Stomach (tissue), 4 donors: ENCODE data around the gene CCR4.

ENCODE experiments used
- POLR2A ChIP-seq, 4 donors: fragments of 450-650 bp; IDR thresholded peaks; one replicate each; pipeline ENCODE4 v1.6.1; 2016; ENCODE audit warnings: antibody characterized with exemption in 4 of 4, control low read depth in 2 of 4, mild to moderate bottlenecking in 1 of 4, moderate library complexity in 1 of 4
- POLR2AphosphoS5 ChIP-seq, 3 donors: sonication (generic); formaldehyde crosslinking; IDR thresholded peaks; one replicate each; pipeline ENCODE4 v1.6.1; 2016; ENCODE audit warnings: antibody characterized with exemption in 3 of 3
- TF ChIP-seq, protein P1 (sequence below), 7 experiments: fragments of 450-650 bp in 4 of 7; fragments of 200-600 bp in 3 of 7; sonication (generic) in 3 of 7; IDR thresholded peaks; one replicate each; pipeline ENCODE4 v1.5.1; 2016 to 2019; ENCODE audit warnings: antibody characterized with exemption in 7 of 7, control low read depth in 2 of 7, mild to moderate bottlenecking in 1 of 7

DNA sequence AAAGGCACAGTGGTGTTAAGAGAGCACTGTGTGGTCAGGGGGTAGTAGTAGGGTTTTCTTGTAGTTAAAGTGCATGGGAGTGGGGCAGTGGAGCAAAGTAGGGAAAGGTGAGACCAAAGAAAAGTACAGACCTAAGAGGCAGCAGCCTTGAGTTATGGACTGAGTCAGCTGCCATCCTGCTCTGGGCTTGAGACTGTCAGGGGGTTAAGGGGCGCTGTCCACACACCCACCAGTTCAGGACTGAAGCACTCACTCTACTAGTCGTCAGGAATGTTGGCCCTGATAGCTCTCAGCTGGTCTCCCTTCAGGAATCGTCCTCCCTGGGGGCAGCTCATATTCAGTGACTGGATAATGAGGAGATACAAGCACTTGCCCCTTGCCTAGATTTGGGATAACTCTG, 7.9 kb downstream of the CCR4 start:
- TF ChIP-seq, protein P1, sequence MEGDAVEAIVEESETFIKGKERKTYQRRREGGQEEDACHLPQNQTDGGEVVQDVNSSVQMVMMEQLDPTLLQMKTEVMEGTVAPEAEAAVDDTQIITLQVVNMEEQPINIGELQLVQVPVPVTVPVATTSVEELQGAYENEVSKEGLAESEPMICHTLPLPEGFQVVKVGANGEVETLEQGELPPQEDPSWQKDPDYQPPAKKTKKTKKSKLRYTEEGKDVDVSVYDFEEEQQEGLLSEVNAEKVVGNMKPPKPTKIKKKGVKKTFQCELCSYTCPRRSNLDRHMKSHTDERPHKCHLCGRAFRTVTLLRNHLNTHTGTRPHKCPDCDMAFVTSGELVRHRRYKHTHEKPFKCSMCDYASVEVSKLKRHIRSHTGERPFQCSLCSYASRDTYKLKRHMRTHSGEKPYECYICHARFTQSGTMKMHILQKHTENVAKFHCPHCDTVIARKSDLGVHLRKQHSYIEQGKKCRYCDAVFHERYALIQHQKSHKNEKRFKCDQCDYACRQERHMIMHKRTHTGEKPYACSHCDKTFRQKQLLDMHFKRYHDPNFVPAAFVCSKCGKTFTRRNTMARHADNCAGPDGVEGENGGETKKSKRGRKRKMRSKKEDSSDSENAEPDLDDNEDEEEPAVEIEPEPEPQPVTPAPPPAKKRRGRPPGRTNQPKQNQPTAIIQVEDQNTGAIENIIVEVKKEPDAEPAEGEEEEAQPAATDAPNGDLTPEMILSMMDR (IDR thresholded peaks at IDR 0.05): no peak
- TF ChIP-seq POLR2AphosphoS5 (IDR thresholded peaks at IDR 0.05) (no peak), POLR2A (IDR thresholded peaks at IDR 0.05) (no peak)
